PC-9 (cell line): ENCODE data around the gene CACNB4. TPM values are rescaled to one million over a fixed set of nuclear protein-coding genes. Genes with fewer than 3 reads are reported as not detected.
A peak's percentile ranks its signal among the peaks of the same experiment; 100 is the strongest.

Source experiments
- BruUV-seq: library from RNA; stranded (reverse); fragments of 400-500 nt; replicated peaks from 2 replicates; lab custom pipeline; 2021; lab: Mats Ljungman, UMichigan
- CTCF ChIA-PET: fragments of 300-600 bp; sonication (Branson Sonifier 250); formaldehyde crosslinking; loops from one replicate; lab custom pipeline; 2022; ENCODE audit warnings: antibody characterized with exemption; lab: Charles Lee
- POLR2A ChIA-PET: fragments of 300-600 bp; sonication (Branson Sonifier 250); formaldehyde crosslinking; loops from one replicate; lab custom pipeline; 2022; ENCODE audit warnings: antibody characterized with exemption; ENCODE audit not compliant: unreplicated experiment; lab: Charles Lee
- DNase-seq, 2 experiments: peaks; one replicate each; pipeline versions ENCODE4 v3.0.0 to v3.0.0-alpha.2; 2015 to 2022; ENCODE audit warnings: mixed read lengths in 1 of 2
- H2AFZ ChIP-seq: fragments of 200-600 bp; sonication (generic); 2 replicates; pipeline ENCODE4 v1.8.1; 2017; ENCODE audit warnings: antibody characterized with exemption
- H3F3A ChIP-seq: fragments of 200-600 bp; sonication (generic); 2 replicates; pipeline ENCODE4 v1.8.1; 2017; ENCODE audit warnings: antibody characterized with exemption, mild to moderate bottlenecking, low read depth; ENCODE audit not compliant: insufficient read depth
- H3K27ac ChIP-seq: fragments of 200-600 bp; sonication (generic); 2 replicates; pipeline ENCODE4 v1.6.1; 2016; ENCODE audit warnings: mixed run types
- H3K27me3 ChIP-seq: fragments of 200-600 bp; sonication (generic); 2 replicates; pipeline ENCODE4 v1.6.1; 2016; ENCODE audit warnings: low read depth, mixed run types; ENCODE audit not compliant: insufficient read depth
- H3K36me3 ChIP-seq: fragments of 200-600 bp; sonication (generic); 2 replicates; pipeline ENCODE4 v1.6.1; 2016; ENCODE audit warnings: low read depth, mixed run types
- H3K4me1 ChIP-seq: fragments of 200-600 bp; sonication (generic); replicated peaks from 2 replicates; pipeline ENCODE4 v1.6.1; 2016; ENCODE audit warnings: mixed run types; ENCODE audit not compliant: insufficient read depth
- H3K4me2 ChIP-seq: fragments of 200-600 bp; sonication (generic); 2 replicates; pipeline ENCODE4 v1.6.1; 2017; ENCODE audit warnings: mixed run types
- H3K4me3 ChIP-seq: fragments of 200-600 bp; sonication (generic); 2 replicates; pipeline ENCODE4 v1.6.1; 2016; ENCODE audit warnings: mixed run types
- H3K79me2 ChIP-seq: fragments of 200-600 bp; sonication (generic); 2 replicates; pipeline ENCODE4 v1.6.1; 2017; ENCODE audit warnings: low read depth, mixed run types
- H3K9me2 ChIP-seq: fragments of 200-600 bp; sonication (generic); 2 replicates; pipeline ENCODE4 v1.8.1; 2017; ENCODE audit warnings: mild to moderate bottlenecking; ENCODE audit not compliant: insufficient read depth
- H3K9me3 ChIP-seq: fragments of 200-600 bp; sonication (generic); 2 replicates; pipeline ENCODE4 v1.8.1; 2016; ENCODE audit warnings: low read depth; ENCODE audit not compliant: insufficient read depth
- H4K20me1 ChIP-seq: fragments of 200-600 bp; sonication (generic); 2 replicates; pipeline ENCODE4 v1.8.1; 2017; ENCODE audit not compliant: insufficient read depth
- EZH2 ChIP-seq: fragments of 200-600 bp; sonication (generic); IDR thresholded peaks from 2 replicates; pipeline ENCODE4 v1.8.0; 2017; ENCODE audit warnings: antibody characterized with exemption, low read depth
- intact Hi-C: fragments of 100-400 bp; cut with micrococcal nuclease; formaldehyde crosslinking; loops from one replicate; pipeline ENCODE4 v1.10.0; 2022; ENCODE audit not compliant: unreplicated experiment
- total RNA-seq: library from RNA; stranded (reverse); gene quantifications from 2 replicates; pipeline ENCODE4 v1.2.3, GENCODE V29; 2021
- TF ChIP-seq, protein P1 (sequence below): fragments of 200-600 bp; sonication (generic); conservative IDR thresholded peaks from 2 replicates; pipeline ENCODE4 v1.6.1; 2017; ENCODE audit warnings: mixed run types, antibody characterized with exemption, mild to moderate bottlenecking, moderate library complexity

Gene CACNB4
- total RNA-seq, 1 experiment from 2014 or later = 0.98 TPM

DNA sequence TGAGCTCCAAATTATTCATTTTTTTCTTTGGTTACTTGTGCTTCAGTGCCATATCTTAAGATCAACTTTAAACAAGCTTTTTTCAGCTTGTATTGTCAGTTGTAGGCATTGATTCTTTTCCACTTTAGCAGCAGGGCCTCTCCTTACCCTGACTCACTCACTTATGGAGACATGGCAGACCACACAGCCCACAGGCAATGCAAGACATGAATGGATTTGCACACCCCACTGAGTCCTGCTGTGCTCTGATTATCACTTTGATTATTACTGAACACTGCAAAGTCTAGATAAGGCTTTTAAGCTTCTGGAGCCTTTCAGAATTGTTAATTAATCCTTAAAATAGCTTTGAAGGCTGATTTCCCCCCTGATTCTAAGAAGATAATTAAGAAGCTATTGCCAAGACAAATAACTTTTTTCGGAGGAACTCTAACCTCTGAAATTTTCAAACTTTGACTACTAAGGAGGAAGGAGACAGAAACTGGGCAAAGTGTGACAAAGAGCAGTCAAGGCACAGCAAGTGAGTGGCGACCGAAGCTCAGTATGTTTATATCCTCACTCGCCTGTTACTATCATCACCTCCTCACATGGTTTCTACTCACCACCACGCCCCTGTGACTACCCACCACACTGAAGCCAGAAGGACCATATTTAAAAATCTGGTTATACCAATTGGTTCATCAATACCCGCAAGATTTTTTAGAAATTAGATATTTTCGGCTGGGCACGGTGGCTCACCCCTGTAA, 43.3 kb downstream of the CACNB4 start:
- DNase-seq = peak in 1 of 2 experiments; percentile 37
- Histone ChIP-seq H3K36me3 (no peaks in the 10 kb centered on the region), H3K27me3 (no peaks in the 10 kb centered on the region), H3K4me1 (peaks cover 12% of the 10 kb centered on the region), H3K9me3 (peaks cover 6% of the 10 kb centered on the region; the same call in 1 of the 2 replicates), H4K20me1 (no peaks in the 10 kb centered on the region), H2AFZ (no peak overlapping the region), H3K4me2 (no peak overlapping the region), H3K79me2 (no peaks in the 10 kb centered on the region), H3K9me2 (no peaks in the 10 kb centered on the region), H3K4me3 (no peak overlapping the region), H3K27ac (no peak overlapping the region), H3F3A (peaks cover 7% of the 10 kb centered on the region)
- intact Hi-C loops = no loop called here
- POLR2A ChIA-PET = interaction anchor here (0.6 to 0.8 kb wide), 2 partner anchors 10 to 380 kb away, joined by 4 to 6 read pairs; no protein-coding TSS in a partner anchor
- no TSS peak for BruUV-seq
- CTCF ChIA-PET = interaction anchor here (0.6 to 0.7 kb wide), 3 partner anchors 37 to 125 kb away, joined by 4 to 16 read pairs (median 6); no protein-coding TSS in a partner anchor
- TF ChIP-seq, protein P1, sequence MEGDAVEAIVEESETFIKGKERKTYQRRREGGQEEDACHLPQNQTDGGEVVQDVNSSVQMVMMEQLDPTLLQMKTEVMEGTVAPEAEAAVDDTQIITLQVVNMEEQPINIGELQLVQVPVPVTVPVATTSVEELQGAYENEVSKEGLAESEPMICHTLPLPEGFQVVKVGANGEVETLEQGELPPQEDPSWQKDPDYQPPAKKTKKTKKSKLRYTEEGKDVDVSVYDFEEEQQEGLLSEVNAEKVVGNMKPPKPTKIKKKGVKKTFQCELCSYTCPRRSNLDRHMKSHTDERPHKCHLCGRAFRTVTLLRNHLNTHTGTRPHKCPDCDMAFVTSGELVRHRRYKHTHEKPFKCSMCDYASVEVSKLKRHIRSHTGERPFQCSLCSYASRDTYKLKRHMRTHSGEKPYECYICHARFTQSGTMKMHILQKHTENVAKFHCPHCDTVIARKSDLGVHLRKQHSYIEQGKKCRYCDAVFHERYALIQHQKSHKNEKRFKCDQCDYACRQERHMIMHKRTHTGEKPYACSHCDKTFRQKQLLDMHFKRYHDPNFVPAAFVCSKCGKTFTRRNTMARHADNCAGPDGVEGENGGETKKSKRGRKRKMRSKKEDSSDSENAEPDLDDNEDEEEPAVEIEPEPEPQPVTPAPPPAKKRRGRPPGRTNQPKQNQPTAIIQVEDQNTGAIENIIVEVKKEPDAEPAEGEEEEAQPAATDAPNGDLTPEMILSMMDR = no peak
- TF ChIP-seq EZH2 = no peak

DNA sequence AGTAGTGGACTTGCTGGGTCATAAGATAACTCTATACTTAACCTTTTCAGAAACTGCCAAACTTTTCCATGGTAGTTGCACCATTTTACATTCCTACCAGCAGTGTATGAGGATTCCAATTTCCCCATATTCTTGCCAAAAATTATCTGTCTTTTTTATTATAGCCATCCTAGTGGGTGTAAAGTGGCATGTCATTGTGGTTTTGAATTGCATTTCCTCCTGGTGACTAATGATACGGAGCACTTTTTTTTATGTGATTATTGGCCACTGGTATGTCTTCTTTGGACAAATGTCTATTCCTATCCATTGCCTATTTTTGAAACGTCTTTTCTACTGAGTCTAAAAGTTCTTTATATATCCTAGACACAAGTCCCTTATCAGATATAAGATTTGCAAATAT, 44.3 kb downstream of the CACNB4 start:
- no peak overlapping the region for H3K27ac ChIP-seq
- POLR2A ChIA-PET = interaction anchor here (0.8 kb wide), 1 partner anchor 9 kb away, joined by 6 read pairs; no protein-coding TSS in a partner anchor
- CTCF ChIA-PET = interaction anchor here (0.6 kb wide), 2 partner anchors 36 to 118 kb away, joined by 6 to 16 read pairs; no protein-coding TSS in a partner anchor
- no peak overlapping the region for H3K4me3 ChIP-seq
- TF ChIP-seq, protein P1 = no peak
- TF ChIP-seq EZH2 = no peak
- peaks cover 12% of the 10 kb centered on the region for H3K4me1 ChIP-seq
- H3K4me2 ChIP-seq = no peak overlapping the region
- intact Hi-C loops = no loop called here
- H3K79me2 ChIP-seq = no peaks in the 10 kb centered on the region
- H3K9me3 ChIP-seq = peaks cover 6% of the 10 kb centered on the region; the same call in 1 of the 2 replicates
- peak; percentile 7 to 65 for DNase-seq
- H3K27me3 ChIP-seq = no peaks in the 10 kb centered on the region
- BruUV-seq = no TSS peak
- peaks cover 7% of the 10 kb centered on the region for H3F3A ChIP-seq
- H3K9me2 ChIP-seq = no peaks in the 10 kb centered on the region
- no peaks in the 10 kb centered on the region for H3K36me3 ChIP-seq
- H4K20me1 ChIP-seq = no peaks in the 10 kb centered on the region
- peak overlapping the region; percentile 13; the same call in 1 of the 2 replicates for H2AFZ ChIP-seq

DNA sequence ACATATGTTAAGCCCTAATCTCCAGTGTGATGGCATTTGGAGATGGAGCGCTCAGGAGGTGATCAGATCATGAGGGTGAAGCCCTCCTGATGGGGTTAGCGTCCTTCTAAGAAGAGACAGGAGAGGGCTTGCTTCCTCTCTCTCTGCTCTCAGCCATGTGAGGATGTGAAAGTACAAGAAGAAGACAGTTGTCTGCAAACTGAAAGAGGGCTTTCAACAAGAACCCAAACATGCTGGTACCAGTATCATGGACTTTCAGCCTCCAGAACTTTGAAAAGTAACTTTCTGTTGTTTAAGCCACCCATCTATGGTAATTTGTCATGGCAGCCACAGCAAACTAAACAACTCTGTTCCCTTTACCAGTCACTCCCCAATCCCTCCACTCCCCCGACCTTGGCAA, 47.4 kb downstream of the CACNB4 start:
- Histone ChIP-seq H2AFZ (no peak overlapping the region), H3K79me2 (no peaks in the 10 kb centered on the region), H3K36me3 (no peaks in the 10 kb centered on the region), H3K27ac (no peak overlapping the region), H3K4me3 (no peak overlapping the region), H3F3A (peaks cover 7% of the 10 kb centered on the region), H3K9me2 (no peaks in the 10 kb centered on the region), H3K4me2 (no peak overlapping the region), H3K27me3 (no peaks in the 10 kb centered on the region), H3K4me1 (peaks cover 12% of the 10 kb centered on the region), H4K20me1 (no peaks in the 10 kb centered on the region), H3K9me3 (peaks cover 6% of the 10 kb centered on the region; the same call in 1 of the 2 replicates)
- intact Hi-C loops = no loop called here
- DNase-seq = no peak
- CTCF ChIA-PET = no interaction called here
- BruUV-seq = no TSS peak
- no peak for TF ChIP-seq EZH2
- TF ChIP-seq, protein P1 = no peak
- POLR2A ChIA-PET = no interaction called here
